IPS DF 6.9 (cell line): ENCODE measurements around the gene CERT1.
"Not testable (repeated sequence)": the region's sequence is repeated elsewhere in the genome, so short reads cannot be mapped to it uniquely, and the experiment has no call there.

Source experiments
- DNase-seq: peaks from one replicate; pipeline ENCODE4 v3.0.0-alpha.2; 2013; ENCODE audit warnings: low read depth, low spot score
- H3K27ac ChIP-seq: one replicate; pipeline ENCODE4 v1.5.1; 2013; ENCODE audit warnings: low read length, control low read depth
- H3K27me3 ChIP-seq: 2 replicates; pipeline ENCODE4 v1.6.1; 2013; ENCODE audit warnings: mild to moderate bottlenecking, low read length; ENCODE audit not compliant: control insufficient read depth, insufficient read depth
- H3K36me3 ChIP-seq: 2 replicates; pipeline ENCODE4 v1.6.1; 2013; ENCODE audit warnings: low read length; ENCODE audit not compliant: control insufficient read depth, insufficient read depth
- H3K4me1 ChIP-seq: 2 replicates; pipeline ENCODE4 v1.6.1; 2013; ENCODE audit warnings: low read length; ENCODE audit not compliant: control insufficient read depth, insufficient read depth
- H3K4me3 ChIP-seq: 2 replicates; pipeline ENCODE4 v1.5.1; 2013; ENCODE audit warnings: mild to moderate bottlenecking, low read length
- H3K9me3 ChIP-seq: 2 replicates; pipeline ENCODE4 v1.6.1; 2013; ENCODE audit warnings: low read length, inconsistent platforms; ENCODE audit not compliant: control insufficient read depth, insufficient read depth
- WGBS: extraction: QIAGEN DNeasy Blood & Tissue Kit; methylation state at CpG from one replicate; pipeline ENCODE4 v1.1.7; 2013; ENCODE audit warnings: mixed read lengths, missing lambda C conversion rate; ENCODE audit not compliant: insufficient read length, insufficient coverage; 5-methylcytosine and 5-hydroxymethylcytosine counted together

The CERT1 gene

GRCh38 chr5:75337366-75338021 lies 173.9 kb downstream of the CERT1 start:
- H3K4me1 ChIP-seq, result no peaks in the 10 kb centered on the region; the same call in 1 of the 2 replicates
- no CpG with 5 or more reads among the region's 50 CpGs for WGBS
- peak overlapping the region; percentile 95 for H3K4me3 ChIP-seq
- no peaks in the 10 kb centered on the region for H3K36me3 ChIP-seq
- no peak overlapping the region for H3K27ac ChIP-seq
- H3K27me3 ChIP-seq, result no peaks in the 10 kb centered on the region
- no peaks in the 10 kb centered on the region for H3K9me3 ChIP-seq
- no peak for DNase-seq

- Histone ChIP-seq H3K4me1 (no peaks in the 10 kb centered on the region; the same call in 1 of the 2 replicates), H3K36me3 (no peaks in the 10 kb centered on the region), H3K27ac (peak within 1 kb of the TSS; percentile 38), H3K4me3 (peak within 1 kb of the TSS; percentile 95), H3K9me3 (no peaks in the 10 kb centered on the region), H3K27me3 (no peaks in the 10 kb centered on the region)
- DNase-seq, result peak; percentile 99
- WGBS, result no CpG with 5 or more reads among the region's 56 CpGs
These were observed 174.7 kb downstream of the CERT1 start, which contains the start of gene HMGCR for GRCh38 chr5:75336615-75337336. HMGCR (plus strand) TSS chr5:75337220; CDS start chr5:75342606, 5,386 bp downstream.

GRCh38 chr5:75335952-75336614 lies 175.3 kb downstream of the CERT1 start:
- WGBS, result 100% methylated on average over 2 of the region's 12 CpGs
- Histone ChIP-seq H3K4me3 (peak overlapping the region; percentile 40; the same call in 1 of the 2 replicates), H3K4me1 (no peaks in the 10 kb centered on the region; the same call in 1 of the 2 replicates), H3K36me3 (no peaks in the 10 kb centered on the region), H3K27ac (peak overlapping the region; percentile 38), H3K27me3 (no peaks in the 10 kb centered on the region), H3K9me3 (no peaks in the 10 kb centered on the region)
- DNase-seq, result no peak

GRCh38 chr5:75335486-75335885 lies 175.9 kb downstream of the CERT1 start:
- Histone ChIP-seq H3K4me1 (no peaks in the 10 kb centered on the region; the same call in 1 of the 2 replicates), H3K27ac (no peak overlapping the region), H3K36me3 (no peaks in the 10 kb centered on the region), H3K27me3 (no peaks in the 10 kb centered on the region), H3K4me3 (no peak overlapping the region), H3K9me3 (no peaks in the 10 kb centered on the region)
- no CpG with 5 or more reads among the region's 2 CpGs for WGBS
- no peak for DNase-seq

GRCh38 chr5:75334413-75334812 lies 177.0 kb downstream of the CERT1 start:
- H3K4me1 ChIP-seq, H3K27me3 ChIP-seq, H3K4me3 ChIP-seq, DNase-seq, H3K27ac ChIP-seq, H3K9me3 ChIP-seq, H3K36me3 ChIP-seq: not testable (repeated sequence)
- no CpG with 5 or more reads among the region's 10 CpGs for WGBS

GRCh38 chr5:75333759-75334158 lies 177.7 kb downstream of the CERT1 start:
- H3K36me3 ChIP-seq, DNase-seq, H3K4me3 ChIP-seq, H3K9me3 ChIP-seq, H3K27ac ChIP-seq, H3K4me1 ChIP-seq, H3K27me3 ChIP-seq: not testable (repeated sequence)
- WGBS, result no CpG with 5 or more reads among the region's 23 CpGs

GRCh38 chr5:75331095-75332090 lies 180.0 kb downstream of the CERT1 start:
- DNase-seq, result no peak
- no CpG with 5 or more reads among the region's 4 CpGs for WGBS

GRCh38 chr5:75330404-75330803 lies 181.0 kb downstream of the CERT1 start:
- H3K36me3 ChIP-seq, result no peaks in the 10 kb centered on the region
- no peaks in the 10 kb centered on the region for H3K27me3 ChIP-seq
- no peak overlapping the region for H3K27ac ChIP-seq
- no peaks in the 10 kb centered on the region for H3K9me3 ChIP-seq
- no peak for DNase-seq
- no CpG with 5 or more reads among the region's 7 CpGs for WGBS
- no peaks in the 10 kb centered on the region for H3K4me1 ChIP-seq
- no peak overlapping the region for H3K4me3 ChIP-seq

More at GRCh38 chr5:75331095-75332090, 180.0 kb downstream of the CERT1 start:
- Histone ChIP-seq H3K36me3 (no peaks in the 10 kb centered on the region), H3K27me3 (no peaks in the 10 kb centered on the region), H3K27ac (no peak overlapping the region), H3K4me1 (no peaks in the 10 kb centered on the region; the same call in 1 of the 2 replicates), H3K4me3 (no peak overlapping the region), H3K9me3 (no peaks in the 10 kb centered on the region)
